ENCODE results near the gene ICAM5.

DNA sequence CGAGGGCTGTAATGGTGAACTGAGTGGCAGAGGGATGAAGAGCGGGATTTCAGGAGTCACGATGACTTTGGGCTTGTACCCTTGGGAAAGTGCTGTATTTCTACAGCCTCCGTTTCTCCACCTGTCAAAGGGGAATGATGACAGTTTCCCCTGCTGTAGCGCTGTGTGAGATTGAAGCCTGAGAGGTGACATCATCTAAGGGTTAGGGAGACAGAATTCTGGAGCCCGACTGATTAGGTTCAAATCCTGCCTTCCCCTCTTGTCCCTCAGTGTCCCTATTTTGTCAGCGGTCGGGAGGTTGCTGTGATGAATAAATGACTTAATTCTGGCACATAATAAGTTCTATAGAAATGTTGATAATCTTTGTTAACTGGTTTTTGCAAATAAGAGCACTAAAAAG lies 37.0 kb upstream of the ICAM5 start:
- TF ChIP-seq, protein P1, sequence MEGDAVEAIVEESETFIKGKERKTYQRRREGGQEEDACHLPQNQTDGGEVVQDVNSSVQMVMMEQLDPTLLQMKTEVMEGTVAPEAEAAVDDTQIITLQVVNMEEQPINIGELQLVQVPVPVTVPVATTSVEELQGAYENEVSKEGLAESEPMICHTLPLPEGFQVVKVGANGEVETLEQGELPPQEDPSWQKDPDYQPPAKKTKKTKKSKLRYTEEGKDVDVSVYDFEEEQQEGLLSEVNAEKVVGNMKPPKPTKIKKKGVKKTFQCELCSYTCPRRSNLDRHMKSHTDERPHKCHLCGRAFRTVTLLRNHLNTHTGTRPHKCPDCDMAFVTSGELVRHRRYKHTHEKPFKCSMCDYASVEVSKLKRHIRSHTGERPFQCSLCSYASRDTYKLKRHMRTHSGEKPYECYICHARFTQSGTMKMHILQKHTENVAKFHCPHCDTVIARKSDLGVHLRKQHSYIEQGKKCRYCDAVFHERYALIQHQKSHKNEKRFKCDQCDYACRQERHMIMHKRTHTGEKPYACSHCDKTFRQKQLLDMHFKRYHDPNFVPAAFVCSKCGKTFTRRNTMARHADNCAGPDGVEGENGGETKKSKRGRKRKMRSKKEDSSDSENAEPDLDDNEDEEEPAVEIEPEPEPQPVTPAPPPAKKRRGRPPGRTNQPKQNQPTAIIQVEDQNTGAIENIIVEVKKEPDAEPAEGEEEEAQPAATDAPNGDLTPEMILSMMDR (IDR thresholded peaks at IDR 0.05; ENCODE audit: poor library complexity): no peak
- TF ChIP-seq EZH2 (IDR thresholded peaks at IDR 0.05; ENCODE audit: borderline replicate concordance) (no peak), EZH2phosphoT487 (IDR thresholded peaks at IDR 0.05; ENCODE audit: low read depth, severe bottlenecking, unreplicated experiment) (no peak)
